GM19468 (cell line): ENCODE data around the gene SLC26A8.
A peak's percentile ranks its signal among the peaks of the same experiment; 100 is the strongest.
"Not testable (repeated sequence)": the region's sequence is repeated elsewhere in the genome, so short reads cannot be mapped to it uniquely, and the experiment has no call there.

Experiments used
- ATAC-seq: cut with Tn5 transposase; IDR thresholded peaks from one replicate; pipeline ENCODE4 v1.9.1; 2021; ENCODE audit warnings: mild to moderate bottlenecking, moderate library complexity, moderate number of reproducible peaks; ENCODE audit not compliant: unreplicated experiment; ENCODE audit errors: extremely low read depth

SLC26A8 gene

GRCh38 chr6:36050947-36051710 lies 26.7 kb upstream of the SLC26A8 start:
- no peak for ATAC-seq

DNA sequence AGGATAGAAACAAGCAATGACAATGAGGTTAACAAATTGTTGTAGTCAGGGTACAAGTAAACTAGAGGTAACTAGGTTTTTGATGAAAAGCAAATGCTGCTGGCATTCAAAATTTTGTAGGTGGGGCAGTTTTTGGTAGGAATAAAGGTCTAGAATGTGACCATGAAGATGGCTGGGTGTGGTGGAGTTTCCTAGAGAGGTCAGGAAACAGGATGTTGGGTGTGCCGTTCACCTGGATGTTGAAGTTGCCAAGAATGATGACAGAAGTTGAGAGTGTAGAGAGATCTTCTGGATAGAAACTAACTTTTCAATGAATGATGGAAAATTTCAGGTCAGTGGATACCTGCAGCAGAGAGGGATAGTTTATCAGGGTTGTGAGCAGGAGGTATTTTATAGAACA lies 25.9 kb upstream of the SLC26A8 start:
- no peak for ATAC-seq

DNA sequence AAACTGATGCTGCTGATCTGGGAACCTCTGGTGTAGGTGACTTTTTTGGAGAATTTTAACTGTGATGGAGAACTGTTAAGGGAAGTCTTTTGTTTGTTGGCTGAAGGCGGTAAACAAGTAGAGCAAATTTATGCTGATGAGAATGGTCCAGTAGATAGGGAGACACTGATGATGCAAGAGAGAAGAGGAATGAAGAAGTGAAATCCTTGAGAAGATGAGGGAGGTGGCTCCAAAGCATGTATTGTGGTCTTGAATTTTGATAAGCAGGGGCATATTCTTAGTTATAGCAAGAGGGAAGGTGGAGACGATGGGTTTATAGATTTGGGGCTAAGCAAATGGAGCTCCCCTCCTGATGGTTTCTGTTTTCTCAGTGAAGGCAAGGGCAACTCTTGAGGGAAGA lies 25.1 kb upstream of the SLC26A8 start:
- ATAC-seq: no peak

- ATAC-seq: no peak
Observed at GRCh38 chr6:36042618-36043260, 18.3 kb upstream of the SLC26A8 start.

DNA sequence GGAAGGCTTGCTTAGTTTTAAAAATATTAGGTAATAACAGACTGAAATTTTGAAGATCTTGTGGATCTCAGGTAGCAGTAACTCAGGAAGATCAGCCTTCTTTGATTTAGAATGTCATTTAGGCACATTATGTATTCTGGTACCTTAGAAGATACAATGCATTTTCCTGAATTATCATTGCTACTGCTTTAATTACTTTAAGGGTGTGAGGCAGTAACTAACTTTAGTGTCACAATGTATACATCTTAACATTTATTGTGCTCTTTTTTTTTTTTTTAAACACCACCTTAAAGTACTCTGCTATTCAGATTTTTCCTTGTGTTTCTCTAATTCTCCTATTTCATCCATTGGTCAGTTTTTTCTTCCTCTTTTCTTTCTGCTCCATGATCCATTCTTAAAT lies 16.5 kb upstream of the SLC26A8 start:
- ATAC-seq: no peak

GRCh38 chr6:36039112-36039511 lies 14.7 kb upstream of the SLC26A8 start:
- no peak for ATAC-seq

GRCh38 chr6:36038120-36038876 lies 13.9 kb upstream of the SLC26A8 start:
- no peak for ATAC-seq

DNA sequence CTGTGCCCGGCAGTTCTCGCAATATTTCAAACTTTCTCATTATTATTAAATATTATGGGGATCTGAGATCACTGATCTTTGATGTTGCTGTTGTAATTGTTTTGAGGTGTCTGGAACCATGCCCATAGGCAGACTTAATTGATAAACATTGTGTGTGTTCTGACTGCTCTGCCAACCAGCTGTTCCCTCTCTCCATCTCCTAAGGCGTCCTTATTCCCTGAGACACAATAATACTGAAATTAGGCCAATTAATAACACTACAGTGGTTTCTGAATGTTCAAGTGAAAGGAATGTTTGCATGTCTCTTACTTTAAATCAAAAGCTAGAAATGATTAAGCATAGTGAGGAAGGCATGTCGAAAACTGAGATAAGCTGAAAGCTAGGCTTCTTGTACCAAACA lies 10.8 kb upstream of the SLC26A8 start:
- no peak for ATAC-seq

- no peak for ATAC-seq
Observed at GRCh38 chr6:36034441-36034840, 10.0 kb upstream of the SLC26A8 start.

DNA sequence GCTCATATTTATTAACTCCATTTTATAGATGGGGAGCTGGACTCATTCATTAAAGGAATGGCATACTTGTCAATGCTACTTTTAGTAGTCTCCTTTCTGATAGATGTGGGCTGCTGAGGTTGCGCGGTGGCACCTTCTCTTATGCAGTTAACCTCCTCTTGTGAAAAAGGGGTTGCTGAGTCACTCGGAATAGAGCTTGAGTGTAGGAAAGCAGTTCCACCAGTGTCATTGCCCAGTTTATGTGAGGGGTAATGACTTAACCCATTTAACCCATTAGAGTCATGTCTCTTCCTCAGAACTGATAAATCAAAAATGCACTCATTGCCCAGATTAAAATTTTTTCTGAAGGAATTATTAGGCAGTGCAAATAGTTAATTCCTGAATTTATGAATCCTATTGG lies 9.5 kb upstream of the SLC26A8 start:
- ATAC-seq: no peak

- not testable (repeated sequence) for ATAC-seq
Observed at GRCh38 chr6:36033144-36033543, 8.7 kb upstream of the SLC26A8 start.

DNA sequence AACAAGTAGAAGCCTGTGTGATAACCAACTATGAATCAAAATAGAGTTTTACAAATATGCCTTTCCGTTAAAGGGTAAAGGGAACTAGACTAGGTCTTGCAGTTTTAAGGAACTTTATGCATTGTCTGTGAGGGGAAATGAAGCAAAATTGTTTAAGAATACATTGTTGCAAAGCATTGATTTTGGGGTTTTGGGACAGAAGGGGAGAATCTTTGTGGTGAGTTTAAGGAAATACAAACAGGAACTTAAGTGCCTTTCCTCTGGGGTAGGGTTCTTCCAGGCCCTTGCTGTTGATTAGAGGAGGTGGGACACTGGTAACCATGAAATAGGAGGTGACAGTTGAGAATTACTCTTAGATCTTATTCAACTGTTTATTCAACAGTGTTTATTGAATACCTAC lies 7.8 kb upstream of the SLC26A8 start:
- no peak for ATAC-seq

DNA sequence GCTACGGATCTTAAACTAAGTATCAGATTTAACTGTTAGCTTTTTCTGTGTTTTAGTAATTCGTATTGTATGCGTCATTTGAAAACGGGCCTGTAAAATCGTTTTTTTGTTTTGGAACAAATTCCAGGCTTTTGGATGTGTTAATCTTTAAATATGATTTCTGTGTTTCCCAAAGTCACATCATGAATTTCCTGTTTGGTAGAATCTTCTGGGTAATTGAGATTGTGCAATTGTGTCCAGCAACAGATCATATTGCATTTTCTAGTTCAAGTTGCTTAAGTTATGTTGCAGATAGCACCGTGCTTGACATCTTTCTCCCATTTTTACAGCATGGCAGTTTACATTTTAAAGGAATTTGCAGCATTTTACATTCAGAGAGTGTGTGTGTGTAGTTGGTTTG lies 5.0 kb upstream of the SLC26A8 start:
- no peak for ATAC-seq

DNA sequence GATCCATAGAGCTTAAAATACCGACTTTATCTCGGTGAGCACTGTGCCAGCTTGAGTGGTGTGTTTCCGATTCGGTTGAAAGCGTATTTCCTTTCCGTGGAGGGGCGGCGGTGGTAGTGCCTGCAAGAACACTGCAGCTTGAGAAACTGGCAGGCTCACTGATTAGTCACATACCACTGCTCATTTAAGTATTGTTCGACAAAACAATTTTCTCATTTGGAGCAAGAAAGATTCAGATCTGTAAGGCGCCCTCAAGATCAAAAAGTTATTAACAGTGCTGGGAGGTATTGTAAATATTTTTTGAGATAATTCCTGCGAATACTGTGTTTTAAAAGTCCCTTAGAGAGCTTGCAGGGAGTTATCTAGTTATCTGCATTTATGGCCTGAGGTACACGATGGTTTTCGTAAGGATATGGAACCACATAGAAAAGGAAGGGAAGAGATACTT lies 4.5 kb upstream of the SLC26A8 start:
- no peak for ATAC-seq

- ATAC-seq: no peak
Observed at GRCh38 chr6:36028088-36028876, 3.8 kb upstream of the SLC26A8 start.

GRCh38 chr6:36027501-36028087 lies 3.2 kb upstream of the SLC26A8 start, which contains the start of gene MAPK14:
Gene MAPK14, plus strand, starts transcription at chr6:36027808. Its CDS starts 350 bp downstream, at chr6:36028158.
- peak; percentile 67 for ATAC-seq

GRCh38 chr6:36025932-36026327 lies 1.5 kb upstream of the SLC26A8 start:
- ATAC-seq: no peak

DNA sequence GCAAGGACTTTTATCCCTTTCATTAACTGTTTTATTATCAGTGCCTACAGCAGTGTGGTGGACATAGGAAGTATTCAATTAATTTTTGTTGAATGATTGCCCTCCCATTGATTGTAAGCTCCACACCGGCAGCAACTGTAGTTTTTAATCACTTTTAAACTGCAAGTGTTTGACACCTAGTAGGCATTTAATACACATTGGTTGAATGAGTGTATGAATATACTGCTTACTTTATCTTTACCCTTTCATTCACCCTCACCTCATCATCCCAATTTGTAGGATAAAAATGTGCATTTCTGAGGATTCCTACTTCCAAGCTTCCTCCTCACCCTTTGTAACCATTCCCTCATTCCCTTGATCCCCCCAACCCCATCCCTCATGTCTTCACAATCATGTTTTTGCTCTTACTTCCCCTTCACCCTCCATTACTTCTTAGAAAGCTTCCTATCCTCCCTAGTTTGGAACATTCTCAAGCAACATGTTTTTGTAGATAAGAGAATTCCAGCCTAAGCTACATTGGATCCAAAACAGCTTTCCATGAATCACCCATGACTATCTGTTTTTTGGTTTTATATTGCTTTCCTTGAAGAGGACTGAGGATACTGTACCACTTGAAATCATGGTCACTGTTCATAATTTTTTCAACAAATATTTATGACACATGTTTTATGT lies 955 bp upstream of the SLC26A8 start:
- ATAC-seq: no peak

GRCh38 chr6:36020154-36020553 lies 4.3 kb downstream of the SLC26A8 start:
- ATAC-seq: no peak
